B cell (primary cell): ENCODE measurements around the gene EXOC7. TPM values are rescaled to one million over a fixed set of nuclear protein-coding genes. Genes with fewer than 3 reads are reported as not detected.

ENCODE experiments used
- ATAC-seq: fragments of 200-7000 bp; cut with Tn5 transposase; one replicate; pipeline ENCODE4 v1.10.0; 2021; ENCODE audit warnings: low read depth, mild to moderate bottlenecking, moderate number of reproducible peaks, moderate library complexity
- CTCF ChIA-PET: fragments of 350-600 bp; sonication (Branson Sonifier 250); formaldehyde crosslinking; loops from one replicate; lab custom pipeline; 2021; ENCODE audit warnings: antibody characterized with exemption, inconsistent platforms; lab: Charles Lee
- POLR2A ChIA-PET: fragments of 350-600 bp; sonication (Branson Sonifier 250); formaldehyde crosslinking; loops from one replicate; lab custom pipeline; 2021; ENCODE audit warnings: antibody characterized with exemption; lab: Charles Lee
- DNase-seq: peaks from one replicate; pipeline ENCODE4 v3.0.0; 2013
- H2AFZ ChIP-seq: 2 replicates; pipeline ENCODE4 v1.6.1; 2012; ENCODE audit warnings: mild to moderate bottlenecking, low read depth, low read length; ENCODE audit not compliant: insufficient read depth, poor library complexity, severe bottlenecking
- H3K27ac ChIP-seq, 2 donors: 1 replicate in 1 of 2; 2 replicates in 1 of 2; pipeline ENCODE4 v1.5.1; 2012 to 2013; ENCODE audit warnings: low read length in 2 of 2, mild to moderate bottlenecking in 2 of 2, moderate library complexity in 1 of 2
- H3K27me3 ChIP-seq, 4 experiments: fragments of 200-600 bp in 1 of 4; sonication (generic) in 1 of 4; replicated peaks in 1 of 4; 1 replicate in 2 of 4; 2 replicates in 2 of 4; pipeline versions ENCODE4 v1.6.1 to v1.7.0; 2013 to 2016; ENCODE audit warnings: low read length in 3 of 4, mild to moderate bottlenecking in 2 of 4, mixed read lengths in 1 of 4, moderate library complexity in 1 of 4; ENCODE audit not compliant: insufficient read depth in 4 of 4, control insufficient read depth in 3 of 4; ENCODE audit errors: control extremely low read depth in 1 of 4
- H3K36me3 ChIP-seq, 2 experiments: replicated peaks in 1 of 2; 1 replicate in 1 of 2; 2 replicates in 1 of 2; pipeline versions ENCODE4 v1.6.1 to v1.7.1; 2013; ENCODE audit warnings: low read length in 1 of 2; ENCODE audit not compliant: insufficient read depth in 2 of 2, control insufficient read depth in 1 of 2; ENCODE audit errors: control extremely low read depth in 1 of 2, extremely low read depth in 1 of 2
- H3K4me1 ChIP-seq, 2 donors: fragments of 200-600 bp in 1 of 2; sonication (generic) in 1 of 2; 1 replicate in 1 of 2; 2 replicates in 1 of 2; pipeline versions ENCODE4 v1.5.1 to v1.6.1; 2013 to 2017; ENCODE audit warnings: low read length in 2 of 2; ENCODE audit not compliant: control insufficient read depth in 2 of 2, insufficient read depth in 2 of 2
- H3K4me2 ChIP-seq: replicated peaks from 2 replicates; pipeline ENCODE3; 2012; ENCODE audit warnings: mild to moderate bottlenecking, low read depth, low read length; ENCODE audit not compliant: poor library complexity, severe bottlenecking
- H3K4me3 ChIP-seq, 5 experiments: fragments of 200-600 bp in 1 of 5; sonication (generic) in 1 of 5; 1 replicate in 3 of 5; 2 replicates in 2 of 5; pipeline versions ENCODE4 v1.5.1 to v1.7.0; 2011 to 2016; ENCODE audit warnings: low read length in 4 of 5, mild to moderate bottlenecking in 4 of 5, low read depth in 2 of 5, control low read depth in 1 of 5, moderate library complexity in 1 of 5; ENCODE audit not compliant: insufficient read depth in 1 of 5; ENCODE audit errors: control extremely low read depth in 1 of 5, extremely low read depth in 1 of 5
- H3K79me2 ChIP-seq: fragments of 200-600 bp; sonication (generic); one replicate; pipeline ENCODE4 v1.6.0; 2016; ENCODE audit warnings: low read length; ENCODE audit not compliant: control insufficient read depth, insufficient read depth
- H3K9ac ChIP-seq: fragments of 200-600 bp; sonication (generic); 2 replicates; pipeline ENCODE4 v1.6.1; 2017; ENCODE audit warnings: mild to moderate bottlenecking, low read length, moderate library complexity
- H3K9me3 ChIP-seq, 3 donors: one replicate each; pipeline versions ENCODE4 v1.6.1 to v1.7.1; 2013; ENCODE audit warnings: low read length in 2 of 3; ENCODE audit not compliant: control insufficient read depth in 2 of 3, insufficient read depth in 1 of 3; ENCODE audit errors: control extremely low read depth in 1 of 3
- H4K20me1 ChIP-seq: 2 replicates; pipeline ENCODE4 v1.6.0; 2012; ENCODE audit warnings: mild to moderate bottlenecking, low read length; ENCODE audit not compliant: insufficient read depth, control insufficient read depth, poor library complexity, severe bottlenecking
- H3K27ac Mint-ChIP-seq: one replicate; pipeline ENCODE4 v1.8.0; 2021; ENCODE audit warnings: mixed read lengths
- H3K27me3 Mint-ChIP-seq: one replicate; pipeline ENCODE4 v1.8.0; 2021; ENCODE audit warnings: mixed read lengths
- H3K4me1 Mint-ChIP-seq: one replicate; pipeline ENCODE4 v1.8.0; 2021; ENCODE audit warnings: mixed read lengths
- H3K4me3 Mint-ChIP-seq: one replicate; pipeline ENCODE4 v1.8.0; 2021; ENCODE audit warnings: mixed read lengths
- H3K9me3 Mint-ChIP-seq: one replicate; pipeline ENCODE4 v1.8.0; 2022; ENCODE audit warnings: mixed read lengths; ENCODE audit not compliant: insufficient read depth
- CTCF ChIP-seq: fragments of 200-600 bp; IDR thresholded peaks from one replicate; pipeline ENCODE4 v1.8.0; 2022; ENCODE audit warnings: antibody characterized with exemption, mild to moderate bottlenecking
- EZH2 ChIP-seq: IDR thresholded peaks from 2 replicates; pipeline ENCODE4 v1.6.1; 2012; ENCODE audit warnings: borderline replicate concordance, low read depth, mild to moderate bottlenecking, moderate library complexity, low read length; ENCODE audit not compliant: insufficient read depth, poor library complexity, severe bottlenecking
- WGBS: methylation state at CpG from one replicate; pipeline ENCODE4 v1.1.5; 2013; ENCODE audit warnings: missing lambda C conversion rate; ENCODE audit not compliant: insufficient coverage; 5-methylcytosine and 5-hydroxymethylcytosine counted together
- intact Hi-C: fragments of 100-400 bp; cut with micrococcal nuclease; formaldehyde crosslinking; loops from one replicate; pipeline ENCODE4 v1.10.0; 2022
- polyA plus RNA-seq: library from polyadenylated mRNA; depleted of rRNA; stranded (reverse); fragments of >200 nt; gene quantifications from 2 replicates; pipeline ENCODE4 v1.2.3, GENCODE V29; 2012
- total RNA-seq, 2 donors: library from RNA; stranded (reverse); fragments of 120-200 nt in 1 of 2; gene quantifications; 1 replicate in 1 of 2; 2 replicates in 1 of 2; pipeline versions ENCODE4 v1.2.3 to v1.2.4, GENCODE V29; 2013 to 2022

Gene EXOC7
- total and polyA plus RNA-seq, 2 donors (not counting 1 experiment from before 2014, with no cell fraction given), result 105 to 194 TPM

- H3K9me3 Mint-ChIP-seq, result no peaks in the 10 kb centered on the region
- ChIA-PET CTCF (interaction anchor here (1.3 kb wide), 1 partner anchor 197 kb away, joined by 3 read pairs; no protein-coding TSS in a partner anchor), POLR2A (no interaction called here)
- H3K27me3 Mint-ChIP-seq, result peaks cover 8% of the 10 kb centered on the region
- no peaks in the 10 kb centered on the region for H4K20me1 ChIP-seq
- TF ChIP-seq CTCF, result no peak
- no peak for TF ChIP-seq EZH2
- no peak overlapping the region for H3K4me2 ChIP-seq
- H3K27ac ChIP-seq, result no peak overlapping the region
- no peak overlapping the region for H2AFZ ChIP-seq
- intact Hi-C loops, result no loop called here
- DNase-seq (no peak), ATAC-seq (no peak)
- H3K4me1 Mint-ChIP-seq, result peaks cover 12% of the 10 kb centered on the region
- H3K4me3 ChIP-seq, result no peak overlapping the region
- H3K4me3 Mint-ChIP-seq, result no peak overlapping the region
- H3K79me2 ChIP-seq, result no peaks in the 10 kb centered on the region
- no peaks in the 10 kb centered on the region for H3K9me3 ChIP-seq
- peaks cover 0 to 22% (median 15%) of the 10 kb centered on the region in 4 experiments for H3K27me3 ChIP-seq
- H3K27ac Mint-ChIP-seq, result no peak overlapping the region
- H3K4me1 ChIP-seq, result peaks cover 16% of the 10 kb centered on the region in 2 donors
- H3K36me3 ChIP-seq, result peaks cover 0 to 43% of the 10 kb centered on the region in 2 experiments
- WGBS, result 96% methylated on average over 17 of the region's 20 CpGs
- no peak overlapping the region for H3K9ac ChIP-seq
Measured at GRCh38 chr17:76082326-76083251, 21.0 kb downstream of the EXOC7 start.
